Ureter (tissue), 1 donor: ENCODE data around the gene NPHP4. TPM values are rescaled to one million over a fixed set of nuclear protein-coding genes. Genes with fewer than 3 reads are reported as not detected.

Source experiments
- DNase-seq: peaks from one replicate; pipeline ENCODE4 v3.0.0-alpha.2; 2020; ENCODE audit warnings: low spot score
- total RNA-seq: library from RNA; stranded (reverse); gene quantifications from one replicate; pipeline ENCODE4 v1.2.4, GENCODE V29; 2023
- donor health status: DM: yes; HTN: yes; CAD: no.

NPHP4 gene
- total RNA-seq: 15.3 TPM

GRCh38 chr1:5992026-5992813 lies at the start of gene NPHP4:
Gene NPHP4 (minus strand): TSS chr1:5992425. CDS start chr1:5986289, 6,136 bp downstream.
- peak; percentile 100 for DNase-seq

DNA sequence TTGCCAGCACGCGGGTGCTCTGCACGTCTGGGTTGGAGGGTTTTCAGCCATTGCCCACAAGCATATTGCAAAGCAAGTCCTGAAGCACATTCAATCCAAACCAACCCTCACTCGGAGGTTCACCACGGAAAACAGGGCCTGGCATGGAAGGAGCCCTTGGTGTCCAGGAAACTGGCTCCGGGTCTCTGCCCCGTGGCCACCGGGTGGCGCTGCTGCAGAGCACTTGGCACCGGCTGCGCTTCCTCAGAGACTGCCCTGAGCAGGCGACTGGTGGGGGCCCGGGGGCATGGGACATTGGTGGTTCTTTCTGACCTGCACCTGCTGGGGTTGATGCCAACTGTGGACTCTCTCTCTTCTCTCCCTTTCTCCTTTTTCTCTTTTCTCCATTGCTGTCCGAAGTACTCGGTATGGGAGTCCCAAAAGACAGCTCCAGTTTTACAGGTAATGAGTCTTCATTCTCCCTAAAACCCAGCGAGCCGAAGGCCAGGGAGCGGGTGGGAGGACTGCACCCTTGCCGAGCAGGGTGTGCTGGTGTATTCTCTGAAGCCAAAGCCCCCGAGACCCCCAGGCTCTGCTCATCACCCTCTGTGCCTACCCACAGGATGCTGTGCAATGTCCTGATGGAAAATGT lies 49.3 kb upstream of the NPHP4 start:
- no peak for DNase-seq

GRCh38 chr1:6040861-6041415 lies 48.7 kb upstream of the NPHP4 start:
- no peak for DNase-seq

- DNase-seq: no peak
Observed at GRCh38 chr1:6040444-6040843, 48.2 kb upstream of the NPHP4 start.

DNA sequence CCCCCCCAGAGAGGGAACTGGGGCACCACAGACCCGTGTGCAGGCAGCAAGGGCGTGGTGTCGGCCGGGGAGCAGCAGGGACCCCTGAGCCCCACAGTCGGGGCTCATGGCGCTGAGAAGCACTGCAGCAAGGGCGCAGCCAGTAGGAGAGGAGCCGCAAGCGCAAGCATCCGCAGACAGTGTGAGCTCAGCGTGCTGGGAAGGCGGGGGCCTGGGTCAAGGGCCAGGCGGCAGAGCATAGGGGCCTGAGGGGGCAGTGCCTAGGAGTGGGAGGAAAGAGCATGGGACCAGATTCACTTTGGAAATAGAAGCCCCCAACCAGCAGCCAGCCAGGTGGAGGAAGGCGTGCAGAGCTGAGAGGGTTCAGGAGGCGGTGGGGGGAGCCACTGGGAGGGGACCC lies 46.8 kb upstream of the NPHP4 start:
- no peak for DNase-seq

GRCh38 chr1:6038603-6039002 lies 46.4 kb upstream of the NPHP4 start:
- DNase-seq: no peak

DNA sequence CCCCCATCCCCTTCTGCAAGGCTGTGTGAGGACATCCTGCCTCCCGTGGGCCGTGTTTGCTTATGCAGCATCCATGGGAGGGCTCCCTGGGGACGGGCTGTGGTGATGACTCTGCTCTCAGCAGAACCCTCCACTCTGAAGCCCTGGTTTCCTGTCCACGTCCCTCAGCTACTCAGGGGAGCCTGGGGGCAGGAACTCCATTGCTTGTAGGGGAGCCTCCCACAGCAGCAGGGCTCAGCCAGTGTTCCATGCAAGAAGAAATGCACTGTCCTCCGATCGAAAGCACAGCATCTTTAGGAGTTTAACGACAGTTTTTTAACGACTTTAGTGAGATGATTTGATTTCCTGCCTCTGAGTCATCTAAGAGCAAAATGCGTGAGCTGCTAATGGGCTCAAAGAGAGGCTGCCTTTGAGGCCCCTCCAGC lies 45.1 kb upstream of the NPHP4 start:
- no peak for DNase-seq

GRCh38 chr1:6035719-6036118 lies 43.5 kb upstream of the NPHP4 start:
- DNase-seq: no peak

GRCh38 chr1:6035303-6035702 lies 43.1 kb upstream of the NPHP4 start:
- no peak for DNase-seq

DNA sequence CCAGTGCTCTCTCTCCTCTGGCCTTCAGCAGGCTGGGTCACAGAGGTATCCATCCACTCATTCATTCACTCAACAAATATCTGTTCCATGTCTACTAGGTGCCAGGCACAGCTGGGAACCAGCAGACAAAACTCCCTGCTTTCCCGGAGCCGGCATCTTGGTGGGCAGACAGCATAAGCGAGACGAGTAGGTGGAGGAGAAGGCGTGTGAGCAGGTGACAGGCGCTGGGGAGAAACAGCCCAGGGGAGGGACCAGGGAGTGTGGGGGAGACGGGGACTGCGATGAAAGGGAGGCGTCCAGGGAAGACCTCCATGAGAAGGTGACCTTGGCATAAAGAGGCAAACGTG lies 42.5 kb upstream of the NPHP4 start:
- DNase-seq: no peak

- no peak for DNase-seq
Observed at GRCh38 chr1:6033986-6034749, 41.9 kb upstream of the NPHP4 start.

- no peak for DNase-seq
Observed at GRCh38 chr1:6033124-6033523, 40.9 kb upstream of the NPHP4 start.

DNA sequence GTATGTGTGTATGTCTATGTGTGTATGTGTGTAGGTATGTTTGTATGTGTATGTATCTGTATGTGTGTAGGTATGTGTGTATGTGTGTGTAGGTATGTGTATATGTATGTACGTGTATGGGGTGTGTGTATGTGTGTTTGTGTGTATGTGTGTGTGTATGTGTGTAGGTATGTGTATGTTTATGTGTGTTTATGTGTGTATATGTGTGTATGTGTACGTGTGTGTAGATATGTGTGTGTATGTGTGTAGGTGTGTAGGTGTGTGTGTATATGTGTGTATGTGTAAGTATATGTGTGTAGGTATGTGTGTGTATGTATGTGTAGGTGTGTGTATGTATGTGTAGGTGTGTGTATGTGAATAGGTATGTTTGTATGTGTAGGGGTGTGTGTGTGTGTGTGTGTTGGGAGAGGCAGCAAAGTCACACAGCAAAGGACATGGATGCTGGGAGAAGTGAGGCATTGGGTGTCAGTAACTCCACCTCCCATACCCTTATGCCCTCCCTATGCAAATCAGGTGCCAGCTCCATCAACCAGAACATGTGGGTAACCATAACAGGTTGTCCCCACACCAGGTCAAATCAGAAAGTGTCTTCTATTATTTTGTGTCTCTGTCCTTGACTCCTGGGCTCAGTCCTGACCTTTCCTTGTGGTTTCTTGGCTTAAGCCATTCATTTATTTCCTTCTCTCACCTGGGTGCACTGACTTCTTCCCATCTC lies 38.5 kb upstream of the NPHP4 start:
- DNase-seq: no peak

GRCh38 chr1:6030132-6030531 lies 37.9 kb upstream of the NPHP4 start:
- DNase-seq: no peak

DNA sequence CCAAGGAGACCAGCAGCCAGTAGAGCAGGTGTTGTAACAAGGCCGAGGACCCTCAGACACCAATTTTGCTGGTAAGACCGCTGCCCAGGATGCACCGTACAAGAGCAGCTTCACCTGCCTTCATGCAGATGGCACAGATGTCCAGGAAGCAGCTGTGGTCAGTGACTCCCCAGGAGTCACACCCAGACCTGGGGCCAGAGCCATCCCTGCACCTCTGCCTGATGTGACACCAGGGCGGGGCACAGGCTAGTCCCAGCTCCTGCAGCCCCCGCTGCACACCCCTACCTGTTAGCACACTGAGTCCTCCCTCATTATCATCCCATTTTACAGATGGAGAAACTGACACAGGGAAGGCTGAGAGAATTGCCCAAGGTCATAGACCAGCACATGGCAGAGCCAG lies 37.1 kb upstream of the NPHP4 start:
- DNase-seq: no peak

DNA sequence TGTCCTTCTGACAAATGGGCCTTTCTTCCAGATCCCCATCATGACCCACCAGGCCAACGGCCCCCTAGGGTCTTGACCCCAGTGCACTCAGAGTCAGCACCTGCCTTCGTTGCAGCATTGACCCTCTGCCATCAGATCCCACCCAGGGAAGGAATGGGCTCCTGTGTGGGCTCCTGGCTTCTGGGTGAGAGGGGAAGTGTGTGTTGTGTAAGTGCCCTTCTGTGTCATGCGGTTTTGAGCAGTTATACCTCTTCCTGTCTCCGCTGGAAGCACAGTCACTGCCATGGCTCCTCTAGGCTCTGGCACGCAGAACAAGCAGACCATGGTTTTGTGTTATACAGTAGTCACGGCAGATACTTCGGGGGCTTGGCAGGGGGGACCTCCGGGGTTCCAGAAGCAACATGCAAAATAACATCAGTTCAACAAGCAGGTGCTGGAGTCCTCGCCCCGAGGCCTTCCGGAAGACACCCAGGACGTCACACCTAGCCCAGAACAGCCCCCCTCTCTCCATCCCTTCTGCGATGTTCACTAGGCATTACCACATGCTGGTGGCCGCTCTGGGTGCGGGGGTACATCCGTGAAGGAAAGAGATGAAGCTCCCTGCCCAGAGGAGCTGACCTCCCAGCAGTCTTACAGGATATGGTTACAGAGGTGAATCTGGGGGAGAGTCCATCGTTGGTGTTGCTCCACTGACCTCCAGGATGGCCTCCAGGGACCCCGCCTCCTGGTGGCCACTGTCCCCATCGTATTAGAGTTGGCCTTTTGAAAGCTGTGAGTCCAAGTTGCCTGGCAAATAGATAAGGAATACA lies 36.0 kb upstream of the NPHP4 start:
- DNase-seq: no peak

DNA sequence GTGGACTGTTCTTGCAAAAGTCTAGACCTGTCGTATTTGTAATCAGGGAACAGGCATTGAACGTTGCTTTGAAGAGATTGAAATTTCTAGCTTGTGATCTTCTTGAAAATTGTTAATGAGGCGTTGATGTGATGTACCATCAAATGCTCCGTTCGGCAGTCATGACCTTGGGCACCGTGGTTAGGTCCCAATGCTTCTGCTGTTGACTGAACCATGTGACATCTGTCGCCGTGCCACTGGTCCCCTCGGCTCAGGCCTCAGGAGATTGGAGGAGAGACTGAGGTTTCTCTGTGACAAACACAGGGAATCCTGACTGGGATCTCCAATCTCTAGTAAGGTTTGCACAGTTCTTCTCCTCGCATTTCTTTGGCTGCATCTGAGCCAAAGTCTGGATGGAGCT lies 35.4 kb upstream of the NPHP4 start:
- DNase-seq: no peak

GRCh38 chr1:6026095-6026809 lies 34.0 kb upstream of the NPHP4 start:
- peak; percentile 83 for DNase-seq

DNA sequence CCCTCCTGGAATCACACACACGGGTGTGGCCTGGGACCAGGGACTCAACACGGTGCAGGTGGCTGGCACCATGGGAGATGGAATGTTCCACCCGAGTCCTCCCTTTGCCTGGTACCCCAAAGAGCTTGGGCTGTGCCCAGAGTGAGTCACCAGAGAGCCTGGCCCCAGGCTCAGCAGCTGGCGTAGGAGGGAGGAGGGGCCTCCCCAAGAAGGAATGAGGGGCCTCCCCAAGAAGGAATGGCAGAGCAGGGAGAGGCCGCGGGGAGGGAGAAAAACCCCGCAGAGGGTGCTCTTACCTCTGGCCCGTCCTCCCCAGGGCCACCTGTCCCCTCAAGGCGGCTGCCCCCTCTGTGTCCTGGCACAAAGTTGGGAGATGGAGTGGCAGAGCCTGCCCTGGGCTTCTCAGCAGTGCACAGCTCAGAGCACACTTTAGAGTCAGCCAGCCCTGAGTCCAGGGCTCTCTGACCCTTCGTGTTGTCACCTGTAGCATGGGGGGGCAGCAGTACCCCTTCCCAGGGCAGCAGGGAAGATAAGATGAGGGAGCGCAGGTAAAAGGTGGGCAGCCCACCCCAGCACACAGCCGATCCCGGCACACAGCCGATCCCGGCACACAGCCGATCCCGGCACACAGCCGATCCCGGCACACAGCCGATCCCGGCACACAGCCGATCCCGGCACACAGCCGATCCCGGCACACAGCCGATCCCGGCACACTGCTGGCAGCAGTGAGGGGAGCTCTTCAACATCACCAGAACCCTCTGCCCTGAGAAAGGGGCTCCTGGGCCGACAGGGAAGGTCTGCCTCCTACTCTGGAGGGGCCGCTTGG lies 33.3 kb upstream of the NPHP4 start:
- no peak for DNase-seq
